ENCODE measurements around the gene NEK2. TPM values are rescaled to one million over a fixed set of nuclear protein-coding genes. Genes with fewer than 3 reads are reported as not detected.

The NEK2 gene
- total RNA-seq, 1 experiment from 2014 or later = 17.6 TPM

GRCh38 chr1:211724687-211725196 is 49.3 kb upstream of the NEK2 start:
- TF ChIP-seq CTCF (conservative IDR thresholded peaks at IDR 0.05) = no peak
- no peak for DNase-seq
- H2BK120ac ChIP-seq (ENCODE audit: low read depth, low read length, poor library complexity, severe bottlenecking) = no peak overlapping the region
- no peaks in the 10 kb centered on the region for H3K79me2 ChIP-seq (ENCODE audit: insufficient read depth, low read length)
- no peaks in the 10 kb centered on the region for H3K79me1 ChIP-seq (ENCODE audit: insufficient read depth, low read depth, low read length, poor library complexity, severe bottlenecking)
- H3K23me2 ChIP-seq (ENCODE audit: insufficient read length, low read depth, low read length, poor library complexity, severe bottlenecking) = no peaks in the 10 kb centered on the region
- no peak overlapping the region for H4K91ac ChIP-seq (ENCODE audit: insufficient read length, low read depth, low read length)
- no peak overlapping the region for H2BK20ac ChIP-seq (ENCODE audit: low read depth, low read length, poor library complexity, severe bottlenecking)
- H3K56ac ChIP-seq (ENCODE audit: insufficient read length, low read depth, low read length) = no peak overlapping the region
- no peak overlapping the region for H4K5ac ChIP-seq (ENCODE audit: insufficient read length, low read depth, low read length)
- no peak overlapping the region for H3K18ac ChIP-seq (ENCODE audit: insufficient read length, low read depth, low read length)
- H3K9me3 Mint-ChIP-seq = no peaks in the 10 kb centered on the region
- no peak overlapping the region for H3K9ac ChIP-seq (ENCODE audit: extremely low read depth, insufficient read length, low read length)
- no peak overlapping the region for H3T11ph ChIP-seq (ENCODE audit: low read length)
- H2BK12ac ChIP-seq (ENCODE audit: insufficient read length, low read depth, low read length) = no peak overlapping the region
- H3K4me3 Mint-ChIP-seq = no peak overlapping the region
- H3K27ac ChIP-seq (ENCODE audit: insufficient read length, low read depth, low read length) = no peak overlapping the region
- H3K27me3 ChIP-seq (ENCODE audit: insufficient read depth, low read length) = no peaks in the 10 kb centered on the region
- no peak overlapping the region for H3K4me2 ChIP-seq (ENCODE audit: insufficient read depth, insufficient read length, low read length)
- H3K27me3 Mint-ChIP-seq (ENCODE audit: low read depth) = peaks cover 2% of the 10 kb centered on the region; the same call in 1 of the 2 replicates
- no peak overlapping the region for H2AK5ac ChIP-seq (ENCODE audit: insufficient read length, low read length)
- H3K36me3 Mint-ChIP-seq (ENCODE audit: insufficient read depth in 1 of 3, low read depth in 3 of 3) = no peaks in the 10 kb centered on the region
- H2AFZ ChIP-seq (ENCODE audit: low read length) = no peak overlapping the region
- H2BK15ac ChIP-seq (ENCODE audit: low read depth, low read length) = no peak overlapping the region
- H3K23ac ChIP-seq (ENCODE audit: insufficient read length, low read depth, low read length) = no peak overlapping the region
- H4K8ac ChIP-seq (replicated peaks; ENCODE audit: insufficient read length, low read depth, low read length) = no peak overlapping the region
- H3K14ac ChIP-seq (ENCODE audit: insufficient read depth, low read length) = no peak overlapping the region
- no CpG with 5 or more reads among the region's 11 CpGs for WGBS (ENCODE audit: extremely low coverage, insufficient read length, low lambda C conversion rate)
- H3K9me3 ChIP-seq (ENCODE audit: control insufficient read depth, low read depth, low read length) = no peaks in the 10 kb centered on the region
- no peak overlapping the region for H3K4ac ChIP-seq (ENCODE audit: low read depth, low read length)
- H3K4me1 ChIP-seq (ENCODE audit: insufficient read depth, low read length) = no peaks in the 10 kb centered on the region
- H3K4me1 Mint-ChIP-seq = no peaks in the 10 kb centered on the region
- H2BK5ac ChIP-seq (ENCODE audit: insufficient read length, low read length) = no peak overlapping the region
- H3K27ac Mint-ChIP-seq = no peak overlapping the region
- H4K20me1 ChIP-seq (ENCODE audit: control insufficient read depth, insufficient read depth, insufficient read length) = no peaks in the 10 kb centered on the region
